GM23338 (cell line): Measurements from ENCODE around the gene GDPD5. TPM values are rescaled to one million over a fixed set of nuclear protein-coding genes. Genes with fewer than 3 reads are reported as not detected.

ENCODE experiments used
- ATAC-seq: fragments of 200-7000 bp; cut with Tn5 transposase; 3 replicates; pipeline ENCODE4 v1.9.1; 2020
- DNase-seq: peaks from one replicate; pipeline ENCODE4 v3.0.0-alpha.2; 2015; ENCODE audit warnings: low spot score
- H2AFZ ChIP-seq: fragments of 200-600 bp; sonication (generic); 2 replicates; pipeline ENCODE4 v1.8.0; 2016; ENCODE audit warnings: antibody characterized with exemption, mild to moderate bottlenecking, moderate library complexity
- H3F3A ChIP-seq: fragments of 200-600 bp; sonication (generic); replicated peaks from 2 replicates; pipeline ENCODE4 v1.8.0; 2017; ENCODE audit warnings: antibody characterized with exemption, mixed run types, low read depth
- H3K27ac ChIP-seq: fragments of 200-600 bp; sonication (generic); 2 replicates; pipeline ENCODE4 v1.6.1; 2016; ENCODE audit warnings: low read depth
- H3K27me3 ChIP-seq: fragments of 200-600 bp; sonication (generic); 2 replicates; pipeline ENCODE4 v1.8.0; 2016; ENCODE audit warnings: mild to moderate bottlenecking, mixed run types, moderate library complexity; ENCODE audit not compliant: insufficient read depth
- H3K36me3 ChIP-seq: fragments of 200-600 bp; sonication (generic); 2 replicates; pipeline ENCODE4 v1.8.0; 2016; ENCODE audit warnings: mild to moderate bottlenecking; ENCODE audit not compliant: insufficient read depth
- H3K4me1 ChIP-seq: fragments of 200-600 bp; sonication (generic); 2 replicates; pipeline ENCODE4 v1.8.0; 2016; ENCODE audit warnings: mild to moderate bottlenecking, moderate library complexity; ENCODE audit not compliant: insufficient read depth
- H3K4me2 ChIP-seq: fragments of 200-600 bp; sonication (generic); 2 replicates; pipeline ENCODE4 v1.7.1; 2017; ENCODE audit warnings: mixed run types
- H3K4me3 ChIP-seq: fragments of 200-600 bp; sonication (generic); 2 replicates; pipeline ENCODE4 v1.6.1; 2016; ENCODE audit warnings: mixed run types
- H3K79me2 ChIP-seq: fragments of 200-600 bp; sonication (generic); replicated peaks from 2 replicates; pipeline ENCODE4 v1.8.0; 2017; ENCODE audit warnings: mild to moderate bottlenecking; ENCODE audit not compliant: insufficient read depth
- H3K9me2 ChIP-seq: fragments of 200-600 bp; sonication (generic); 2 replicates; pipeline ENCODE4 v1.8.0; 2017; ENCODE audit not compliant: insufficient read depth
- H4K20me1 ChIP-seq: fragments of 200-600 bp; sonication (generic); replicated peaks from 2 replicates; pipeline ENCODE4 v1.8.0; 2017; ENCODE audit warnings: mild to moderate bottlenecking; ENCODE audit not compliant: insufficient read depth
- H3K27ac Mint-ChIP-seq: 2 replicates; pipeline ENCODE4 v1.8.0; 2020; ENCODE audit warnings: inconsistent platforms, mild to moderate bottlenecking, moderate library complexity, mixed read lengths
- H3K27me3 Mint-ChIP-seq: 3 replicates; pipeline ENCODE4 v1.8.0; 2022; ENCODE audit warnings: low read depth, mild to moderate bottlenecking, moderate library complexity, mixed read lengths, inconsistent platforms; ENCODE audit not compliant: insufficient read depth, poor library complexity
- H3K36me3 Mint-ChIP-seq: 3 replicates; pipeline ENCODE4 v1.8.0; 2021; ENCODE audit warnings: low read depth, mild to moderate bottlenecking, inconsistent platforms, moderate library complexity, mixed read lengths
- H3K4me1 Mint-ChIP-seq: 3 replicates; pipeline ENCODE4 v1.8.0; 2020; ENCODE audit warnings: mild to moderate bottlenecking, inconsistent platforms, mixed read lengths
- H3K4me3 Mint-ChIP-seq: 3 replicates; pipeline ENCODE4 v1.8.0; 2021; ENCODE audit warnings: moderate library complexity, mild to moderate bottlenecking, inconsistent platforms, mixed read lengths
- H3K9me3 Mint-ChIP-seq: 3 replicates; pipeline ENCODE4 v1.8.0; 2020; ENCODE audit warnings: moderate library complexity, mild to moderate bottlenecking, inconsistent platforms, mixed read lengths
- CREB1 ChIP-seq: fragments of 250-450 bp; sonication (Bioruptor Pico); IDR thresholded peaks from 2 replicates; pipeline ENCODE4 v1.5.0; 2020; ENCODE audit warnings: low read depth, mild to moderate bottlenecking, moderate library complexity
- EZH2 ChIP-seq: fragments of 200-600 bp; sonication (generic); IDR thresholded peaks from one replicate; pipeline ENCODE4 v1.8.0; 2017; ENCODE audit warnings: antibody characterized with exemption, mild to moderate bottlenecking, low read depth; ENCODE audit not compliant: unreplicated experiment
- EZH2phosphoT487 ChIP-seq: fragments of 200-600 bp; sonication (generic); IDR thresholded peaks from one replicate; pipeline ENCODE4 v1.8.1; 2018; ENCODE audit warnings: antibody characterized with exemption; ENCODE audit not compliant: unreplicated experiment
- NANOG ChIP-seq: IDR thresholded peaks from 2 replicates; pipeline ENCODE4 v1.6.1; 2016; ENCODE audit warnings: antibody characterized with exemption, borderline replicate concordance
- POLR2AphosphoS5 ChIP-seq: IDR thresholded peaks from 2 replicates; pipeline ENCODE4 v1.6.1; 2016; ENCODE audit warnings: antibody characterized with exemption, low read depth
- STAT1 ChIP-seq: IDR thresholded peaks from one replicate; pipeline ENCODE4 v1.6.1; 2016; ENCODE audit warnings: antibody characterized with exemption; ENCODE audit not compliant: unreplicated experiment
- ZNF114 ChIP-seq: fragments of 250-450 bp; sonication (Bioruptor Pico); IDR thresholded peaks from 2 replicates; pipeline ENCODE4 v1.5.0; 2020; ENCODE audit warnings: mild to moderate bottlenecking, moderate library complexity
- ZNF331 ChIP-seq: fragments of 250-450 bp; sonication (Bioruptor Pico); IDR thresholded peaks from 2 replicates; pipeline ENCODE4 v1.5.0; 2020; ENCODE audit warnings: low read depth, mild to moderate bottlenecking, moderate library complexity
- polyA plus RNA-seq: library from polyadenylated mRNA; unstranded; fragments of >200 nt; fragmentation: Nextera tagmentation; extraction: Ambion mirVana; gene quantifications from 2 replicates; pipeline ENCODE4 v1.2.1, GENCODE V29; 2016
- total RNA-seq: library from RNA; depleted of rRNA; stranded (reverse); fragments of >200 nt; shearing (Covaris generic); gene quantifications from 2 replicates; pipeline ENCODE4 v1.2.3, GENCODE V29; 2014
- TF ChIP-seq, protein P1 (sequence below), 2 experiments: fragments of 200-600 bp in 1 of 2; sonication (generic) in 1 of 2; conservative IDR thresholded peaks; 2 replicates each; pipeline versions ENCODE4 v1.5.1 to v1.6.1; 2016 to 2017; ENCODE audit warnings: antibody characterized with exemption in 2 of 2, low read depth in 2 of 2, mild to moderate bottlenecking in 2 of 2, moderate library complexity in 1 of 2
- TF ChIP-seq, protein P2 (sequence below): fragments of 250-450 bp; sonication (Bioruptor Pico); IDR thresholded peaks from 2 replicates; pipeline ENCODE4 v1.5.0; 2020; ENCODE audit warnings: mild to moderate bottlenecking, moderate library complexity

GDPD5 gene
- total and polyA plus RNA-seq, 2 experiments from 2014 or later: 1.6 to 4.9 TPM

DNA sequence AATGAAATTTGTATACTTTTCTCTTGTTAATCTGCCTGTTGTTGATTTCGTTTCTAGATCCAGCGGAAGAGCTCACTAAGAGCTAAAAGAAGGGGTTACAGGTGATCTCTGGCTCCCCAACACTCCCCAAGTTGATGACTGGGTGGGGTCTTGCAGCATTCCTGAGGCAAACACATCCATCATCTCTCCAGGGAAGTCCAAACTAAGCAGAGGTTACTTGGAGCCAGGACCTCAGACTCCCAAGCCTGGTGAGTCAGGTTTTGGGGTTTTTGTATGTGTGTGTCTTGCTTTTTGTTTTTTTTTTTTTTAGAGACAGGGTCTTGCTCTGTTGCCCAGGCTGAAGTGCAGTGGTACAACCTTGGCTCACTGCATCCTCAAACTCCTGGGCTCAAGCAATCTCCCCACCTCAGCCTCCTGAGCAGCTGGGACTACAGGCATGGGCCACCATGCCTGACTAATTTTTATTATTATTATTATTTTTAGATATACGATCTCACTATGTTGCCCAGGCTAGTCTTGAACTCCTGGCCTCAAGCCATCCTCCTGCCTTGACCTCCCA, 137.9 kb downstream of the GDPD5 start:
- Histone ChIP-seq H3K9me2 (no peaks in the 10 kb centered on the region), H2AFZ (no peak overlapping the region), H3F3A (no peaks in the 10 kb centered on the region), H3K4me1 (no peaks in the 10 kb centered on the region; the same call in 1 of the 2 replicates), H3K27ac (no peak overlapping the region), H3K4me2 (no peak overlapping the region), H3K79me2 (no peaks in the 10 kb centered on the region), H4K20me1 (no peaks in the 10 kb centered on the region), H3K4me3 (no peak overlapping the region), H3K27me3 (no peaks in the 10 kb centered on the region), H3K36me3 (no peaks in the 10 kb centered on the region)
- Mint-ChIP-seq H3K4me3 (no peak overlapping the region), H3K4me1 (peaks cover 17% of the 10 kb centered on the region), H3K27ac (no peak overlapping the region), H3K27me3 (peaks cover 6% of the 10 kb centered on the region), H3K36me3 (no peaks in the 10 kb centered on the region), H3K9me3 (no peaks in the 10 kb centered on the region)
- DNase-seq: no peak
- TF ChIP-seq ZNF114 (CRISPR knock-in tag) (no peak), ZNF331 (CRISPR knock-in tag) (no peak), NANOG (no peak), EZH2phosphoT487 (no peak), STAT1 (no peak), EZH2 (no peak), POLR2AphosphoS5 (no peak), CREB1 (no peak)
- TF ChIP-seq, protein P1, sequence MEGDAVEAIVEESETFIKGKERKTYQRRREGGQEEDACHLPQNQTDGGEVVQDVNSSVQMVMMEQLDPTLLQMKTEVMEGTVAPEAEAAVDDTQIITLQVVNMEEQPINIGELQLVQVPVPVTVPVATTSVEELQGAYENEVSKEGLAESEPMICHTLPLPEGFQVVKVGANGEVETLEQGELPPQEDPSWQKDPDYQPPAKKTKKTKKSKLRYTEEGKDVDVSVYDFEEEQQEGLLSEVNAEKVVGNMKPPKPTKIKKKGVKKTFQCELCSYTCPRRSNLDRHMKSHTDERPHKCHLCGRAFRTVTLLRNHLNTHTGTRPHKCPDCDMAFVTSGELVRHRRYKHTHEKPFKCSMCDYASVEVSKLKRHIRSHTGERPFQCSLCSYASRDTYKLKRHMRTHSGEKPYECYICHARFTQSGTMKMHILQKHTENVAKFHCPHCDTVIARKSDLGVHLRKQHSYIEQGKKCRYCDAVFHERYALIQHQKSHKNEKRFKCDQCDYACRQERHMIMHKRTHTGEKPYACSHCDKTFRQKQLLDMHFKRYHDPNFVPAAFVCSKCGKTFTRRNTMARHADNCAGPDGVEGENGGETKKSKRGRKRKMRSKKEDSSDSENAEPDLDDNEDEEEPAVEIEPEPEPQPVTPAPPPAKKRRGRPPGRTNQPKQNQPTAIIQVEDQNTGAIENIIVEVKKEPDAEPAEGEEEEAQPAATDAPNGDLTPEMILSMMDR (conservative IDR thresholded peaks at IDR 0.05; ENCODE audit: low read depth in 2 of 2): no peak
- no peak for ATAC-seq

DNA sequence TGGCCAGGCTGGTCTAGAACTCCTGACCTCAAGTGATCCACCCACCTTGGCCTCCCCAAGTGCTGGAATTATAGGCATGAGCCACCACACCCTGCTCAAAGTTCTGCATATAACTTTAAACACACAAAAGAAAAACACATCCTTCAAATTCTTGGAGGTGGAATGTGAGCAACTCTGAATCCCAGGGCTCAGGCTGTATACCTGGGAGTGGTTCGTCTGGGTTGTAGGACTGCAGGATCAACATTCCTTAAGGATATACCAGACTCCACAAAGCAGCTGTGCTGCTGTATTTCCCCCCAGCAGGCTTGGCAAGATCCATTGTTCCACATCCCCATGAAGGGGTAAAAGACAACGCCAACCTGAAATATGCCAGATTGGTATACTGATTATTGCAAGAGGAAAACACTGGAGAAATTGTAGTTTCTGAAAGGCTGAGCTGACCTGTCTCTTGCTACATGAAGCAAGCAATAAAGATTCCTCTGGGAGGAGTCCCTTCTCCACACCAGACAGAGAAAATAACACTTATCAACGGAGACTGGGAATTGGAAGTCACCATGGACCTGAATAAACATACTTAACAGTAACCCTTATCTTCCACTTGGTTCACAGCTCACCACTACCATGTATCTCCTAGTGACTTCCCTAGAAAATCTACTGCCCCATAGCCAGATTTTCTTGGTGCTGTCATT, 138.7 kb downstream of the GDPD5 start:
- H3K4me2 ChIP-seq: no peak overlapping the region
- Mint-ChIP-seq H3K4me3 (no peak overlapping the region), H3K27me3 (peaks cover 6% of the 10 kb centered on the region), H3K4me1 (peaks cover 17% of the 10 kb centered on the region), H3K9me3 (no peaks in the 10 kb centered on the region), H3K36me3 (no peaks in the 10 kb centered on the region), H3K27ac (no peak overlapping the region)
- no peaks in the 10 kb centered on the region for H3K27me3 ChIP-seq
- no peaks in the 10 kb centered on the region for H3K79me2 ChIP-seq
- no peaks in the 10 kb centered on the region for H4K20me1 ChIP-seq
- H3K4me1 ChIP-seq: no peaks in the 10 kb centered on the region; the same call in 1 of the 2 replicates
- DNase-seq (peak; percentile 69), ATAC-seq (no peak)
- H2AFZ ChIP-seq: no peak overlapping the region
- H3K4me3 ChIP-seq: no peak overlapping the region
- no peaks in the 10 kb centered on the region for H3F3A ChIP-seq
- no peak overlapping the region; the same call in 1 of the 2 replicates for H3K27ac ChIP-seq
- H3K36me3 ChIP-seq: no peaks in the 10 kb centered on the region
- no peaks in the 10 kb centered on the region for H3K9me2 ChIP-seq
- TF ChIP-seq, protein P2, sequence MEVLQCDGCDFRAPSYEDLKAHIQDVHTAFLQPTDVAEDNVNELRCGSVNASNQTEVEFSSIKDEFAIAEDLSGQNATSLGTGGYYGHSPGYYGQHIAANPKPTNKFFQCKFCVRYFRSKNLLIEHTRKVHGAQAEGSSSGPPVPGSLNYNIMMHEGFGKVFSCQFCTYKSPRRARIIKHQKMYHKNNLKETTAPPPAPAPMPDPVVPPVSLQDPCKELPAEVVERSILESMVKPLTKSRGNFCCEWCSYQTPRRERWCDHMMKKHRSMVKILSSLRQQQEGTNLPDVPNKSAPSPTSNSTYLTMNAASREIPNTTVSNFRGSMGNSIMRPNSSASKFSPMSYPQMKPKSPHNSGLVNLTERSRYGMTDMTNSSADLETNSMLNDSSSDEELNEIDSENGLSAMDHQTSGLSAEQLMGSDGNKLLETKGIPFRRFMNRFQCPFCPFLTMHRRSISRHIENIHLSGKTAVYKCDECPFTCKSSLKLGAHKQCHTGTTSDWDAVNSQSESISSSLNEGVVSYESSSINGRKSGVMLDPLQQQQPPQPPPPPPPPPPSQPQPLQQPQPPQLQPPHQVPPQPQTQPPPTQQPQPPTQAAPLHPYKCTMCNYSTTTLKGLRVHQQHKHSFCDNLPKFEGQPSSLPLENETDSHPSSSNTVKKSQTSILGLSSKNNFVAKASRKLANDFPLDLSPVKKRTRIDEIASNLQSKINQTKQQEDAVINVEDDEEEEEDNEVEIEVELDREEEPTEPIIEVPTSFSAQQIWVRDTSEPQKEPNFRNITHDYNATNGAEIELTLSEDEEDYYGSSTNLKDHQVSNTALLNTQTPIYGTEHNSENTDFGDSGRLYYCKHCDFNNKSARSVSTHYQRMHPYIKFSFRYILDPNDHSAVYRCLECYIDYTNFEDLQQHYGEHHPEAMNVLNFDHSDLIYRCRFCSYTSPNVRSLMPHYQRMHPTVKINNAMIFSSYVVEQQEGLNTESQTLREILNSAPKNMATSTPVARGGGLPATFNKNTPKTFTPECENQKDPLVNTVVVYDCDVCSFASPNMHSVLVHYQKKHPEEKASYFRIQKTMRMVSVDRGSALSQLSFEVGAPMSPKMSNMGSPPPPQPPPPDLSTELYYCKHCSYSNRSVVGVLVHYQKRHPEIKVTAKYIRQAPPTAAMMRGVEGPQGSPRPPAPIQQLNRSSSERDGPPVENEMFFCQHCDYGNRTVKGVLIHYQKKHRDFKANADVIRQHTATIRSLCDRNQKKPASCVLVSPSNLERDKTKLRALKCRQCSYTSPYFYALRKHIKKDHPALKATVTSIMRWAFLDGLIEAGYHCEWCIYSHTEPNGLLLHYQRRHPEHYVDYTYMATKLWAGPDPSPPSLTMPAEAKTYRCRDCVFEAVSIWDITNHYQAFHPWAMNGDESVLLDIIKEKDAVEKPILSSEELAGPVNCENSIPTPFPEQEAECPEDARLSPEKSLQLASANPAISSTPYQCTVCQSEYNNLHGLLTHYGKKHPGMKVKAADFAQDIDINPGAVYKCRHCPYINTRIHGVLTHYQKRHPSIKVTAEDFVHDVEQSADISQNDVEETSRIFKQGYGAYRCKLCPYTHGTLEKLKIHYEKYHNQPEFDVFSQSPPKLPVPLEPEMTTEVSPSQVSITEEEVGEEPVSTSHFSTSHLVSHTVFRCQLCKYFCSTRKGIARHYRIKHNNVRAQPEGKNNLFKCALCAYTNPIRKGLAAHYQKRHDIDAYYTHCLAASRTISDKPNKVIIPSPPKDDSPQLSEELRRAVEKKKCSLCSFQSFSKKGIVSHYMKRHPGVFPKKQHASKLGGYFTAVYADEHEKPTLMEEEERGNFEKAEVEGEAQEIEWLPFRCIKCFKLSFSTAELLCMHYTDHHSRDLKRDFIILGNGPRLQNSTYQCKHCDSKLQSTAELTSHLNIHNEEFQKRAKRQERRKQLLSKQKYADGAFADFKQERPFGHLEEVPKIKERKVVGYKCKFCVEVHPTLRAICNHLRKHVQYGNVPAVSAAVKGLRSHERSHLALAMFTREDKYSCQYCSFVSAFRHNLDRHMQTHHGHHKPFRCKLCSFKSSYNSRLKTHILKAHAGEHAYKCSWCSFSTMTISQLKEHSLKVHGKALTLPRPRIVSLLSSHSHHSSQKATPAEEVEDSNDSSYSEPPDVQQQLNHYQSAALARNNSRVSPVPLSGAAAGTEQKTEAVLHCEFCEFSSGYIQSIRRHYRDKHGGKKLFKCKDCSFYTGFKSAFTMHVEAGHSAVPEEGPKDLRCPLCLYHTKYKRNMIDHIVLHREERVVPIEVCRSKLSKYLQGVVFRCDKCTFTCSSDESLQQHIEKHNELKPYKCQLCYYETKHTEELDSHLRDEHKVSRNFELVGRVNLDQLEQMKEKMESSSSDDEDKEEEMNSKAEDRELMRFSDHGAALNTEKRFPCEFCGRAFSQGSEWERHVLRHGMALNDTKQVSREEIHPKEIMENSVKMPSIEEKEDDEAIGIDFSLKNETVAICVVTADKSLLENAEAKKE (CRISPR knock-in tag): no peak
- TF ChIP-seq CREB1 (no peak), EZH2 (no peak)
